Measurements from ENCODE around the gene AMFR. TPM values are rescaled to one million over a fixed set of nuclear protein-coding genes. Genes with fewer than 3 reads are reported as not detected.

Gene AMFR
- total and polyA plus RNA-seq, 2 of the 13 experiments (the other 11 are each of a cell fraction or from before 2014, with no cell fraction given), result 52.9 to 108 TPM

DNA sequence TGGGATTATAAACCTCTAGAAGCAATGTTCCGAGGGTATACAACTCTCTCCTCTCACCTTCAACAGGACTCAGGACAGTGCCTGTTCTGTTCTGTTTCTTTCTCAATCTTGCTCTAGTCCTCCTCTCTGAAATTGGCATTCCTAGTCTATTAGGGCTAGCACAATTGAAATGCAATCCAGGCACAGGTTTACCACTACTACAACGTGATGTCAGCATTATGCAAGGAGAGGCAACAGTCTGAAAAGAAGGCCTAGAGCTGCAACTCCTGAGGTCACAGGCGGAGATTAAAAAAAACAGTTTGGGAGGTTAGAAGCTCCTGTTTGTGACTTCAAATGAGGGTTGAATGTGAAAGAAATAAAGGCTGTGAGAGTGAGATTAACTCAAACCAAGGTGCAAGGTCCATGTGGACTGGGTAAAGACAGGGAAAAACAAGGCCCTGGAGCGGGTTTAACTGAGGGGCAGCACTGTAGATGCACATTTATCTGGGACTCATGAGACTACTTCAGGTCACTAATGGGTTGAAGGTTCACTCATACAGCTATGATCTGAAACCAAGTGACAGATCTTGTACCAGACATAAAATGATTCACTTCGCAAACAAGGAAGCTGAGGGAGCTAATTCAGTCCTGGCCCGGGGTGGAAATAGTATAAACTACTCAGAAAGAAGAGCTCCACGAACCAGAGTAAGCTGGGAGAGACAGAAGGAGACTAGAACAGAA lies 16.8 kb downstream of the AMFR start (continued):
- TF ChIP-seq, protein P1, sequence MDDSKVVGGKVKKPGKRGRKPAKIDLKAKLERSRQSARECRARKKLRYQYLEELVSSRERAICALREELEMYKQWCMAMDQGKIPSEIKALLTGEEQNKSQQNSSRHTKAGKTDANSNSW (CRISPR knock-in tag; IDR thresholded peaks at IDR 0.05; ENCODE audit: borderline replicate concordance), result no peak
- TF ChIP-seq TCF7L2 (IDR thresholded peaks at IDR 0.05; ENCODE audit: low read depth, low read length), result no peak
- no peak for TF ChIP-seq RELA (CRISPR knock-in tag; IDR thresholded peaks at IDR 0.05)
- TF ChIP-seq ZNF292 (CRISPR knock-in tag; IDR thresholded peaks at IDR 0.05; ENCODE audit: borderline replicate concordance, low read depth), result no peak
- TF ChIP-seq ZBTB1 (CRISPR knock-in tag; IDR thresholded peaks at IDR 0.05; ENCODE audit: borderline replicate concordance), result no peak
- TF ChIP-seq, protein P2, sequence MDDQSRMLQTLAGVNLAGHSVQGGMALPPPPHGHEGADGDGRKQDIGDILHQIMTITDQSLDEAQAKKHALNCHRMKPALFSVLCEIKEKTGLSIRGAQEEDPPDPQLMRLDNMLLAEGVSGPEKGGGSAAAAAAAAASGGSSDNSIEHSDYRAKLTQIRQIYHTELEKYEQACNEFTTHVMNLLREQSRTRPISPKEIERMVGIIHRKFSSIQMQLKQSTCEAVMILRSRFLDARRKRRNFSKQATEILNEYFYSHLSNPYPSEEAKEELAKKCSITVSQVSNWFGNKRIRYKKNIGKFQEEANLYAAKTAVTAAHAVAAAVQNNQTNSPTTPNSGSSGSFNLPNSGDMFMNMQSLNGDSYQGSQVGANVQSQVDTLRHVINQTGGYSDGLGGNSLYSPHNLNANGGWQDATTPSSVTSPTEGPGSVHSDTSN (CRISPR knock-in tag; IDR thresholded peaks at IDR 0.05; ENCODE audit: borderline replicate concordance), result no peak
- TF ChIP-seq, protein P3, sequence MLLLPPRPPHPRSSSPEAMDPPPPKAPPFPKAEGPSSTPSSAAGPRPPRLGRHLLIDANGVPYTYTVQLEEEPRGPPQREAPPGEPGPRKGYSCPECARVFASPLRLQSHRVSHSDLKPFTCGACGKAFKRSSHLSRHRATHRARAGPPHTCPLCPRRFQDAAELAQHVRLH (CRISPR knock-in tag; IDR thresholded peaks at IDR 0.05; ENCODE audit: borderline replicate concordance, low read depth), result no peak
- TF ChIP-seq, protein P4, sequence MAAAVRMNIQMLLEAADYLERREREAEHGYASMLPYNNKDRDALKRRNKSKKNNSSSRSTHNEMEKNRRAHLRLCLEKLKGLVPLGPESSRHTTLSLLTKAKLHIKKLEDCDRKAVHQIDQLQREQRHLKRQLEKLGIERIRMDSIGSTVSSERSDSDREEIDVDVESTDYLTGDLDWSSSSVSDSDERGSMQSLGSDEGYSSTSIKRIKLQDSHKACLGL (CRISPR knock-in tag; IDR thresholded peaks at IDR 0.05), result no peak
- TF ChIP-seq, protein P5, sequence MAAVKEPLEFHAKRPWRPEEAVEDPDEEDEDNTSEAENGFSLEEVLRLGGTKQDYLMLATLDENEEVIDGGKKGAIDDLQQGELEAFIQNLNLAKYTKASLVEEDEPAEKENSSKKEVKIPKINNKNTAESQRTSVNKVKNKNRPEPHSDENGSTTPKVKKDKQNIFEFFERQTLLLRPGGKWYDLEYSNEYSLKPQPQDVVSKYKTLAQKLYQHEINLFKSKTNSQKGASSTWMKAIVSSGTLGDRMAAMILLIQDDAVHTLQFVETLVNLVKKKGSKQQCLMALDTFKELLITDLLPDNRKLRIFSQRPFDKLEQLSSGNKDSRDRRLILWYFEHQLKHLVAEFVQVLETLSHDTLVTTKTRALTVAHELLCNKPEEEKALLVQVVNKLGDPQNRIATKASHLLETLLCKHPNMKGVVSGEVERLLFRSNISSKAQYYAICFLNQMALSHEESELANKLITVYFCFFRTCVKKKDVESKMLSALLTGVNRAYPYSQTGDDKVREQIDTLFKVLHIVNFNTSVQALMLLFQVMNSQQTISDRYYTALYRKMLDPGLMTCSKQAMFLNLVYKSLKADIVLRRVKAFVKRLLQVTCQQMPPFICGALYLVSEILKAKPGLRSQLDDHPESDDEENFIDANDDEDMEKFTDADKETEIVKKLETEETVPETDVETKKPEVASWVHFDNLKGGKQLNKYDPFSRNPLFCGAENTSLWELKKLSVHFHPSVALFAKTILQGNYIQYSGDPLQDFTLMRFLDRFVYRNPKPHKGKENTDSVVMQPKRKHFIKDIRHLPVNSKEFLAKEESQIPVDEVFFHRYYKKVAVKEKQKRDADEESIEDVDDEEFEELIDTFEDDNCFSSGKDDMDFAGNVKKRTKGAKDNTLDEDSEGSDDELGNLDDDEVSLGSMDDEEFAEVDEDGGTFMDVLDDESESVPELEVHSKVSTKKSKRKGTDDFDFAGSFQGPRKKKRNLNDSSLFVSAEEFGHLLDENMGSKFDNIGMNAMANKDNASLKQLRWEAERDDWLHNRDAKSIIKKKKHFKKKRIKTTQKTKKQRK (IDR thresholded peaks at IDR 0.05; ENCODE audit: low read length), result no peak
- TF ChIP-seq, protein P6, sequence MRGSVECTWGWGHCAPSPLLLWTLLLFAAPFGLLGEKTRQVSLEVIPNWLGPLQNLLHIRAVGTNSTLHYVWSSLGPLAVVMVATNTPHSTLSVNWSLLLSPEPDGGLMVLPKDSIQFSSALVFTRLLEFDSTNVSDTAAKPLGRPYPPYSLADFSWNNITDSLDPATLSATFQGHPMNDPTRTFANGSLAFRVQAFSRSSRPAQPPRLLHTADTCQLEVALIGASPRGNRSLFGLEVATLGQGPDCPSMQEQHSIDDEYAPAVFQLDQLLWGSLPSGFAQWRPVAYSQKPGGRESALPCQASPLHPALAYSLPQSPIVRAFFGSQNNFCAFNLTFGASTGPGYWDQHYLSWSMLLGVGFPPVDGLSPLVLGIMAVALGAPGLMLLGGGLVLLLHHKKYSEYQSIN (CRISPR knock-in tag; IDR thresholded peaks at IDR 0.05; ENCODE audit: borderline replicate concordance), result no peak
- no peak for TF ChIP-seq ZNF205 (CRISPR knock-in tag; IDR thresholded peaks at IDR 0.05)
- TF ChIP-seq ISX (CRISPR knock-in tag; conservative IDR thresholded peaks at IDR 0.05), result no peak
- no peak for TF ChIP-seq KDM5B (CRISPR knock-in tag; IDR thresholded peaks at IDR 0.05; ENCODE audit: borderline replicate concordance)
- no peak for TF ChIP-seq NR2F1 (CRISPR knock-in tag; IDR thresholded peaks at IDR 0.05)
- TF ChIP-seq, protein P7, sequence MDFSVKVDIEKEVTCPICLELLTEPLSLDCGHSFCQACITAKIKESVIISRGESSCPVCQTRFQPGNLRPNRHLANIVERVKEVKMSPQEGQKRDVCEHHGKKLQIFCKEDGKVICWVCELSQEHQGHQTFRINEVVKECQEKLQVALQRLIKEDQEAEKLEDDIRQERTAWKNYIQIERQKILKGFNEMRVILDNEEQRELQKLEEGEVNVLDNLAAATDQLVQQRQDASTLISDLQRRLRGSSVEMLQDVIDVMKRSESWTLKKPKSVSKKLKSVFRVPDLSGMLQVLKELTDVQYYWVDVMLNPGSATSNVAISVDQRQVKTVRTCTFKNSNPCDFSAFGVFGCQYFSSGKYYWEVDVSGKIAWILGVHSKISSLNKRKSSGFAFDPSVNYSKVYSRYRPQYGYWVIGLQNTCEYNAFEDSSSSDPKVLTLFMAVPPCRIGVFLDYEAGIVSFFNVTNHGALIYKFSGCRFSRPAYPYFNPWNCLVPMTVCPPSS (IDR thresholded peaks at IDR 0.05), result no peak
- TF ChIP-seq, protein P8, sequence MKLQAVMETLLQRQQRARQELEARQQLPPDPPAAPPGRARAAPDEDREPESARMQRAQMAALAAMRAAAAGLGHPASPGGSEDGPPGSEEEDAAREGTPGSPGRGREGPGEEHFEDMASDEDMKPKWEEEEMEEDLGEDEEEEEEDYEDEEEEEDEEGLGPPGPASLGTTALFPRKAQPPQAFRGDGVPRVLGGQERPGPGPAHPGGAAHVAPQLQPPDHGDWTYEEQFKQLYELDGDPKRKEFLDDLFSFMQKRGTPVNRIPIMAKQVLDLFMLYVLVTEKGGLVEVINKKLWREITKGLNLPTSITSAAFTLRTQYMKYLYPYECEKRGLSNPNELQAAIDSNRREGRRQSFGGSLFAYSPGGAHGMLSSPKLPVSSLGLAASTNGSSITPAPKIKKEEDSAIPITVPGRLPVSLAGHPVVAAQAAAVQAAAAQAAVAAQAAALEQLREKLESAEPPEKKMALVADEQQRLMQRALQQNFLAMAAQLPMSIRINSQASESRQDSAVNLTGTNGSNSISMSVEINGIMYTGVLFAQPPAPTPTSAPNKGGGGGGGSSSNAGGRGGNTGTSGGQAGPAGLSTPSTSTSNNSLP (IDR thresholded peaks at IDR 0.05; ENCODE audit: low read depth, low read length), result no peak; the same call in 1 of the 2 replicates
- 0 out of 2 replicates have a peak, but pooled peaks have one; percentile 64 for TF ChIP-seq CHD4 (IDR thresholded peaks at IDR 0.05; ENCODE audit: borderline replicate concordance, low read length)
- TF ChIP-seq RFXAP (CRISPR knock-in tag; IDR thresholded peaks at IDR 0.05; ENCODE audit: borderline replicate concordance), result no peak
- no peak for TF ChIP-seq BORCS8-MEF2B (CRISPR knock-in tag; IDR thresholded peaks at IDR 0.05)
